ENCODE results near the gene TCF20.

DNA sequence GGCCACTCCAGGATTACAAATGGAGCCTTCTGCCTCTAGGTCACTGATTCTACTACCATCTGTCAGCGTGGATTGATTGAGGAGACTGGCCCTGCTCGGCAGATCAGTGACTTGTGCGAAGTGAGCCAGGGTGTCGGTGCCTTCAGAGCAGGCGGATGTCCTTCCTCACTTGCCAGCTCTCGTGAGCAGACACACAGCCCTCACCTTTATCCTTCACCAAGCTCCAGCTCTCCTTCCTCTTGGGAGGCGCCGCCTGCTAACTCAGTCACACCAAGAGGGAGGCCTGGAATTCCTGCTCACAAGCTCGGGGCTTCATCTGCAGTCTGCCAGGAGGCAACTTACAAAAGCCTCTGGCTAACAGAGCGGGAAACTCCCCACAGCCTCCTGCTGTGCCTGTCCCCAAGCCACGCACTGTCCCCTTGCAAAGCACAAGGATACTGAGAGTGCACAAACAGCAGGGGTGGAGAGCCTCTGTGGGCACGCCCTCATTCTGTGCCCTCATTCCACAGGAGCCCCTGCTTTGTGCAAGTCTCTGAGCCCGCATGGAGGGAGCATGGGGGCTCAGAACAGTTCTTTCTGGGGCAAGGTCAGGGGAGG lies 3.5 kb upstream of the TCF20 start:
- TF ChIP-seq, protein P1, sequence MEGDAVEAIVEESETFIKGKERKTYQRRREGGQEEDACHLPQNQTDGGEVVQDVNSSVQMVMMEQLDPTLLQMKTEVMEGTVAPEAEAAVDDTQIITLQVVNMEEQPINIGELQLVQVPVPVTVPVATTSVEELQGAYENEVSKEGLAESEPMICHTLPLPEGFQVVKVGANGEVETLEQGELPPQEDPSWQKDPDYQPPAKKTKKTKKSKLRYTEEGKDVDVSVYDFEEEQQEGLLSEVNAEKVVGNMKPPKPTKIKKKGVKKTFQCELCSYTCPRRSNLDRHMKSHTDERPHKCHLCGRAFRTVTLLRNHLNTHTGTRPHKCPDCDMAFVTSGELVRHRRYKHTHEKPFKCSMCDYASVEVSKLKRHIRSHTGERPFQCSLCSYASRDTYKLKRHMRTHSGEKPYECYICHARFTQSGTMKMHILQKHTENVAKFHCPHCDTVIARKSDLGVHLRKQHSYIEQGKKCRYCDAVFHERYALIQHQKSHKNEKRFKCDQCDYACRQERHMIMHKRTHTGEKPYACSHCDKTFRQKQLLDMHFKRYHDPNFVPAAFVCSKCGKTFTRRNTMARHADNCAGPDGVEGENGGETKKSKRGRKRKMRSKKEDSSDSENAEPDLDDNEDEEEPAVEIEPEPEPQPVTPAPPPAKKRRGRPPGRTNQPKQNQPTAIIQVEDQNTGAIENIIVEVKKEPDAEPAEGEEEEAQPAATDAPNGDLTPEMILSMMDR (IDR thresholded peaks at IDR 0.05; ENCODE audit: low read depth, low read length, missing input control): no peak
- TF ChIP-seq HNF4A (conservative IDR thresholded peaks at IDR 0.05) (no peak), FOXA1 (IDR thresholded peaks at IDR 0.05) (no peak), YY1 (IDR thresholded peaks at IDR 0.05) (no peak), FOXA2 (IDR thresholded peaks at IDR 0.05) (no peak), MAX (IDR thresholded peaks at IDR 0.05) (no peak), RAD21 (IDR thresholded peaks at IDR 0.05) (no peak), JUND (IDR thresholded peaks at IDR 0.05) (no peak)

Data from liver (tissue), 3 donors.